ENCODE data around the gene SNED1.

SNED1 gene

GRCh38 chr2:241010531-241011295 is 12.3 kb downstream of the SNED1 start:
- TF ChIP-seq POLR2AphosphoS5 (IDR thresholded peaks at IDR 0.05; ENCODE audit: low read depth, low read length) = no peak
- no peak for TF ChIP-seq REST (IDR thresholded peaks at IDR 0.05; ENCODE audit: insufficient read depth in 1 of 2, low read depth in 2 of 2, low read length in 2 of 2)

DNA sequence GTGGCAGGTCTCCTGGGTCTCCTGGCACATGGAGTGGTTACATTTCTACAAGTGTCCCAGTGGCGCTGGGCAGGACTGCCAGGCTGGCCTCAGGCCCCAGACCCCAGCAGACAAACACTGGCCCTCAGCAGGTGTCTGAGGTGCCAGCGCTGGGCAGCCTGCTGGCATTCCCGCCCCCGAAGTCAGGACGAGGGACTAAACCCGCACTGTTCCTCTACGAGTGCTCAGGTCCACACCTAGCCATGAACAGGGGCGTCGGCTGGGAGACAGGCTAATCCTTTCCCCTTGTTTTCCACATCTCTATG is 12.8 kb downstream of the SNED1 start:
- TF ChIP-seq TAF1 (IDR thresholded peaks at IDR 0.05; ENCODE audit: borderline replicate concordance, insufficient read depth, low read length) (no peak), SIN3A (IDR thresholded peaks at IDR 0.05; ENCODE audit: borderline replicate concordance, insufficient read depth, low read length) (no peak), POLR2AphosphoS5 (IDR thresholded peaks at IDR 0.05; ENCODE audit: low read depth, low read length) (no peak), REST (IDR thresholded peaks at IDR 0.05; ENCODE audit: insufficient read depth in 1 of 2, low read depth in 2 of 2, low read length in 2 of 2) (no peak), FOXP2 (optimal IDR thresholded peaks at IDR 0.05; ENCODE audit: borderline replicate concordance, extremely low read depth, extremely low read length, insufficient read depth) (no peak)

GRCh38 chr2:241011751-241012510 is 13.5 kb downstream of the SNED1 start:
- TF ChIP-seq SIN3A (IDR thresholded peaks at IDR 0.05; ENCODE audit: borderline replicate concordance, insufficient read depth, low read length) (no peak), TAF1 (IDR thresholded peaks at IDR 0.05; ENCODE audit: borderline replicate concordance, insufficient read depth, low read length) (no peak), POLR2AphosphoS5 (IDR thresholded peaks at IDR 0.05; ENCODE audit: low read depth, low read length) (no peak), FOXP2 (optimal IDR thresholded peaks at IDR 0.05; ENCODE audit: borderline replicate concordance, extremely low read depth, extremely low read length, insufficient read depth) (no peak), REST (IDR thresholded peaks at IDR 0.05; ENCODE audit: insufficient read depth in 1 of 2, low read depth in 2 of 2, low read length in 2 of 2) (no peak)

- TF ChIP-seq TAF1 (IDR thresholded peaks at IDR 0.05; ENCODE audit: borderline replicate concordance, insufficient read depth, low read length) (no peak), REST (IDR thresholded peaks at IDR 0.05; ENCODE audit: insufficient read depth in 1 of 2, low read depth in 2 of 2, low read length in 2 of 2) (no peak), SIN3A (IDR thresholded peaks at IDR 0.05; ENCODE audit: borderline replicate concordance, insufficient read depth, low read length) (no peak), POLR2AphosphoS5 (IDR thresholded peaks at IDR 0.05; ENCODE audit: low read depth, low read length) (no peak), FOXP2 (optimal IDR thresholded peaks at IDR 0.05; ENCODE audit: borderline replicate concordance, extremely low read depth, extremely low read length, insufficient read depth) (no peak)
Observed at GRCh38 chr2:241014224-241014623, 15.8 kb downstream of the SNED1 start.
